Duodenal mucosa (tissue), 2 donors: ENCODE measurements around the gene TMTC2.

Source experiments
- H3K27ac ChIP-seq: one replicate; pipeline ENCODE4 v1.7.0; 2013; ENCODE audit warnings: low read depth, low read length
- H3K27me3 ChIP-seq, 2 donors: one replicate each; pipeline ENCODE4 v1.7.0; 2013; ENCODE audit warnings: low read length in 2 of 2, control low read depth in 1 of 2; ENCODE audit not compliant: insufficient read depth in 2 of 2, control insufficient read depth in 1 of 2
- H3K36me3 ChIP-seq, 2 donors: one replicate each; pipeline ENCODE4 v1.7.0; 2013; ENCODE audit warnings: low read length in 2 of 2, control low read depth in 1 of 2; ENCODE audit not compliant: insufficient read depth in 2 of 2, control insufficient read depth in 1 of 2
- H3K4me1 ChIP-seq, 2 donors: one replicate each; pipeline ENCODE4 v1.7.0; 2013; ENCODE audit warnings: low read length in 2 of 2, control low read depth in 1 of 2; ENCODE audit not compliant: insufficient read depth in 2 of 2, control insufficient read depth in 1 of 2
- H3K4me3 ChIP-seq, 2 donors: one replicate each; pipeline ENCODE4 v1.7.0; 2013; ENCODE audit warnings: low read length in 2 of 2, low read depth in 1 of 2
- H3K9ac ChIP-seq, 2 donors: one replicate each; pipeline ENCODE4 v1.7.0; 2013; ENCODE audit warnings: low read length in 2 of 2, low read depth in 1 of 2
- H3K9me3 ChIP-seq, 2 donors: one replicate each; pipeline ENCODE4 v1.7.0; 2013; ENCODE audit warnings: low read length in 2 of 2, control low read depth in 1 of 2; ENCODE audit not compliant: control insufficient read depth in 1 of 2

The TMTC2 gene

DNA sequence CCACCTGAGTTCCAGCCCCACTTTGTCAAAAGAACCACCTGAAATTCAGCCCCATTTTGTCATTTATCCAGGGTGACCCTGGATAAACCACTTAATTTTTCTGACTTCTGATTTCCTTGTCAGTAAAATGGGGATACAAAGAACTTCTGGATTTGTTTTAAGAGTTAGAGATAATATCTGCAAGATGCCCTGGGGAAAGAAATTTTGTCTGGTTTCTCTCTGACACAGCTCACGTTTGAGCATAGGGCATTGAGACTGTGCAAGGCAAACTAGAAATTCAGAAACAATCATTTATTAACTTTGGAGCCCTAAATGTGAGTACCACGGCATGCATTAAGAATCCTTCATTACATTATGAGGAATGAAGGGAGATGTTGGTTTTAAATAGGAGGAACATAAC, 37.2 kb downstream of the TMTC2 start:
- no peaks in the 10 kb centered on the region for H3K27me3 ChIP-seq
- H3K27ac ChIP-seq = no peak overlapping the region
- no peaks in the 10 kb centered on the region for H3K9me3 ChIP-seq
- H3K4me3 ChIP-seq = no peak overlapping the region
- no peaks in the 10 kb centered on the region for H3K36me3 ChIP-seq
- H3K9ac ChIP-seq = no peak overlapping the region
- no peaks in the 10 kb centered on the region for H3K4me1 ChIP-seq

DNA sequence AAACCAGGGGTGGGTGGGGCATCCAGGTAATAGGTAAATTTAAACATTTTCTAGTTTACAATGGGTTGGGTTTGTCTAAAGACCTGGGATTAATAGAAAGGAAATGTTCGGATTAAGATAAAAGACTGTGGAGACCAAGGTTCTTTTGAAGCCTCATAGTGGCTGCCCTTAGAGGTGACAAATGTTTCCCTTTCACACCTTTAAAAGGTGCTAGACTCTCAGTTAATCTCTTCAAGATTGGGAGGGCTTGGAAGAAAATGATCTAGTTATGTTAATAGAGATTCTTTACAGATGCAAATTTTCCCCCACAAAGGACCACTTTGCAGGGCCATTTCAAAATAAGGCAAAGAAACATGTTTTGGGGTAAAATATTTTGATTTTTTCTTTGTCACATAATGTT, 39.0 kb downstream of the TMTC2 start:
- no peak overlapping the region for H3K4me3 ChIP-seq
- no peak overlapping the region for H3K9ac ChIP-seq
- no peaks in the 10 kb centered on the region for H3K27me3 ChIP-seq
- H3K9me3 ChIP-seq = no peaks in the 10 kb centered on the region
- no peaks in the 10 kb centered on the region for H3K4me1 ChIP-seq
- no peaks in the 10 kb centered on the region for H3K36me3 ChIP-seq
- no peak overlapping the region for H3K27ac ChIP-seq

DNA sequence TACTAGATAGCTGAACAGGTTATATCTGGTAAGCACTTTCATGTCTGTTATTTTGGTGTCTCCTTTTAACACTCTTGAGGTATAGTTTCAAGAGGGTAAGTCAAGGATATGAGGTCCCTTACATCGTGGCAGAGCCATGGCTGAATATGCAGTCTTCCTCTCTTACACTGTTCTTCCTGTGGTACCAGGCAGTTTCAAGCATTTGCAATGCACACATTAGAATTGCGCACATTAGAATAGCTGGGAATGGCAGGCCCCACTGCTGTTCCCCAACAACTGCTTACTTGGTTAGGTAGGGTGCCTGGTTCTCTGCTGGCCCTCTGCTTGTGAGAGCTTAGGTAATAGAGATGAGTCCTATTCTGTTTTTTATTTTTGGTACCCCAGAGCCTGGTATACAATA, 41.2 kb downstream of the TMTC2 start:
- Histone ChIP-seq H3K27me3 (no peaks in the 10 kb centered on the region), H3K9me3 (no peaks in the 10 kb centered on the region), H3K36me3 (no peaks in the 10 kb centered on the region), H3K4me1 (no peaks in the 10 kb centered on the region), H3K9ac (no peak overlapping the region), H3K27ac (no peak overlapping the region), H3K4me3 (no peak overlapping the region)

DNA sequence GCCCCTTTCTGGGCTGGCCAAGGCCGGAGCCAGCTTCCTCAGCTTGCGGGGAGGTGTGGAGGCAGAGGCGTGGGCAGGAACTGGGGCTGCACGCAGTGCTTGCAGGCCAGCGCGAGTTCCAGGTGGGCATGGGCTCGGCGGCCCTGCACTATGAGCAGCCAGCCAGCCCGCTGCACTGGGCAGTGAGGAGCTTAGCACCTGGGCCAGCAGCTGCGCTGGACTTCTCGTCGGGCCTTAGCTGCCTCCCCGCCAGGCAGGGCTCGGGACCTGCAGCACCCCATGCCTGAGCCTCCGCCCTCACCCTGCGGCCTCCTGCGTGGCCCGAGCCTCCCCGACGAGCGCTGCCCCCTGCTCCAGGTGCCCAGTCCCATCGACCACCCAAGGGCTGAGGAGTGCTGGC, 42.0 kb downstream of the TMTC2 start:
- Histone ChIP-seq H3K27ac (no peak overlapping the region), H3K9ac (no peak overlapping the region), H3K4me3 (no peak overlapping the region), H3K9me3 (no peaks in the 10 kb centered on the region), H3K27me3 (no peaks in the 10 kb centered on the region), H3K36me3 (no peaks in the 10 kb centered on the region), H3K4me1 (no peaks in the 10 kb centered on the region)

DNA sequence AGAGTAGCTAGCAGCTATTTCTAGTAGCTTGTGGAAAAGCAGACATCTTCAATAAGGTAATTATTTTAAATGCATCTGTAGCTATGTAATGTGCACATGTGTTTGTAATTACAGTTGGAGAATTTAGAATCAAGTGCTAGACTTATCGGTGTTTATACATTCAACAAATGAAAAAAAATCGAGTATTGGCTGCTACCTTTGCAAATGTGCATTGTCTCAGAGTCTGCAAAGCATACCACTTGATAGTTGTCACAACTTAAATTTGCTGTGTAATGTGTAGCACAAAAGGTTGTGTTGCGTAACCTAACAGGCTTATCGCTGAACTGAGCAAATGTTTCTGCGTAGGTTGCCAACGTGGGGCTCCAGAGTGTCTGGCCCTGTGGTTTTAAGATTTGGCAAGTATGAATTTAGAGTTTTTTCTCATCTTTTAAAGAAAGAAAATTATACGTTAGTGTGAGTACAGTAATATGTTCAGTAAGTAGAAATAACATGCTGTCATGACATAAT, 44.3 kb downstream of the TMTC2 start:
- Histone ChIP-seq H3K9me3 (no peaks in the 10 kb centered on the region), H3K36me3 (no peaks in the 10 kb centered on the region), H3K4me1 (no peaks in the 10 kb centered on the region), H3K27ac (no peak overlapping the region), H3K27me3 (no peaks in the 10 kb centered on the region), H3K4me3 (no peak overlapping the region), H3K9ac (no peak overlapping the region)

DNA sequence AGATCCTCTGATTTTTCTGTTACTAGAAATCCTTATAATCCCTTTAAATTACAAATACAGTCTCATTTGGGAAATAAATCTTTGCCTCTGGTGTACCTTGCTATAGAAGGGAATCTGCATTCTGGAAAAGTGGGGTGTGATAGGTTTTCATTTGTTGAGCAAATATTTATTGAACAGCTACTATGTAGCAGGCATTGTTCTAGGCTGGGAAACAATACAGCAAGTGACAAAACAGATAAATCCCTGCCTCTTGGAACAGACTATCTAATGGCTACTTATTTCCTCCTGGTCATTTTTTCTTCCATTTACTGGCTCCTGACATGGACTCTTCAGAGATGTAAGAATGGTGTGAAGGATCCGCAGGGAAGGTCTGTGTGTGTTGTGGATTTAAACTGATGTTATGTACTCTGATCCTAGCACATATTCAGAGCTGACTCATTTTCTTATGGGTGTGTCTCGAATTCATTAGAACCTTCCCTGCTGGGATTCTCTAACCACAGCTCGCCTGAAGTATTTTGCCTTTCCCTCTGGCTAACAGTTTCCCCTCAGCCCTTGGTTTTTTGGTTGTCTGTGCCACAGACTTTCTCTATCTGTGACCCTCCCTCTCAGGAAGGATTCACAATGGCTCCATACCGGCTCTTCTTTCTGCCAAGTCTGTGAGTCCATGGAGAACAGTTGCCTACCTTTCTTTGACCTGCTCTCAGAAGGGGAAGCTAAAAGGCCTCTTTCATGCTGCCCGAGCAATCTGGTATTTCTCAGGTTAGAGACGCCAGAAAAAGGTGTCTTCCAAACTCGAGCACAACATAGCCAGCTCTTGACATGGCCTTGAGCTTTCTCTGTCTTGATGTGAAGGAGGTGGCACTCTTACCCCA, 53.7 kb downstream of the TMTC2 start:
- no peak overlapping the region for H3K4me3 ChIP-seq
- H3K9me3 ChIP-seq = no peaks in the 10 kb centered on the region

DNA sequence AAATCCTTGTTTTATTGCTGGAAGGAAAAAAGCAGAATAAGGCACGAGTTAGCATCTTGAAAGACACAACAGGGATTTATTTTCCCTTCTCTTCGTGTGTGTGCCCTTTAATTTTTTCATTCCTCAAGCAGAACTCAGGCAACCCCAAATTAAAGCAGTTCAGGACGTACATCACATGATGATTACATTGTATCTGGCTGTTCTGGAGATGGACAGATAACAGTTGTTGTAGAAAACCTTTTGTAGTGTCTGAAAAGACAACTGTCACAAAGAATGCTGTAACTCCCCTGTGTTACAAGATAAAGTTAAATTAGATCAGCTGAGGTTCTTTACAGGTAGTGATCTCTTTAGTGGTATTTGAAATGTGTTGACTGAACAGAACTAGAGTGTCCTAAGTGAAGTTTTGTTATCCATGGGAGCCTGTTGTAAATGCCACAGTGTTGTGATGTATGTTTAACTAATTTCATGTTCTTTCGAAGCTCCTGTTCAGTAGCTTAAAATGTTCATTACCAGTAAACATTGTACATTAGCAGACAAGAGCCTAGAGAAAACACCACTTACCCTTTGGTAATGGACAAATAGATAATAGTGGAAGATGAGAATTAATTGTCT, 58.5 kb downstream of the TMTC2 start:
- Histone ChIP-seq H3K9ac (no peak overlapping the region), H3K27ac (no peak overlapping the region), H3K4me1 (no peaks in the 10 kb centered on the region)

More for the DNA sequence above, 53.7 kb downstream of the TMTC2 start:
- Histone ChIP-seq H3K4me1 (no peaks in the 10 kb centered on the region), H3K27me3 (no peaks in the 10 kb centered on the region), H3K9ac (no peak overlapping the region), H3K27ac (no peak overlapping the region), H3K36me3 (no peaks in the 10 kb centered on the region)

DNA sequence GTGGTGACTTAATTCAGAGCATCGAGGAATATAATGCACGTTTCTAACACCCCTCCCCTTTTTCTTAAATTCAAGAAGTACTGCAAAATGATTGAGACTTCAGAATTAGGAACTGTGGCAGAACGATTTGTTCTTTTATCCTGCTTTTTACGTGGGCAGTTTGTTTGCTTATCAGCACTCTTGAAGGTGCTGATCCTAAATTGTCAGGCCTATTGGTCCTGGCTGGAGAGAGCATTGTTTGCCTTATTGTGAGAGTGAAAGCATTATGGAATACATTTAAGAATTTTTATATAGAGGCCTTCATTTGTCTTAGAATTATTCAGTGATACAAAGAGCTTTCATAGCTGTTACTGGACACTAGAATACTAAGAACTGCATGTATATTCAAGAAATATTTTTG, 59.1 kb downstream of the TMTC2 start:
- no peak overlapping the region for H3K9ac ChIP-seq
- H3K4me3 ChIP-seq = no peak overlapping the region
- no peaks in the 10 kb centered on the region for H3K27me3 ChIP-seq
- no peak overlapping the region for H3K27ac ChIP-seq
- no peaks in the 10 kb centered on the region for H3K4me1 ChIP-seq
- H3K9me3 ChIP-seq = no peaks in the 10 kb centered on the region
- H3K36me3 ChIP-seq = no peaks in the 10 kb centered on the region

More for the DNA sequence above, 58.5 kb downstream of the TMTC2 start:
- Histone ChIP-seq H3K27me3 (no peaks in the 10 kb centered on the region), H3K9me3 (no peaks in the 10 kb centered on the region), H3K4me3 (no peak overlapping the region), H3K36me3 (no peaks in the 10 kb centered on the region)

DNA sequence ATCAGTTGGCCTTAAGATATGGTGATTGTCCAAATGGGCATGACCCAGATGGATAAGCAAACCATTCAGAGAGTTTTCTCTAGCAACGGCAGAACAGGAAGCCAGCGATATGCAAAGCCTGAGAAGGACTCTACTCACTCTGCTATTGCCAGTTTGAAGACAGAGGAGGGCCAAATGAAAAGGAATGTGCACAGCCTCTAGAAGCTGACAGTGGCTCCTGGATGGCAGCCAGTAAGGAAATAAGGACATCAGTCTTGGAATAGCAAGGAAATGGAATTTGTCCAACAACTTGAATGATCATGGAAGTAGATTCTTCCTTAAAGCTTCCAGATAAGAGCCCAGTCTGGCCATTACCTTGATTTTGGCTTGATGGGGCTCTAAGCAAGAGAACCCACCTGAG, 60.0 kb downstream of the TMTC2 start:
- no peaks in the 10 kb centered on the region for H3K9me3 ChIP-seq
- no peaks in the 10 kb centered on the region for H3K4me1 ChIP-seq
- H3K27me3 ChIP-seq = no peaks in the 10 kb centered on the region
- no peak overlapping the region for H3K9ac ChIP-seq
- no peaks in the 10 kb centered on the region for H3K36me3 ChIP-seq
- H3K27ac ChIP-seq = no peak overlapping the region
- H3K4me3 ChIP-seq = no peak overlapping the region

DNA sequence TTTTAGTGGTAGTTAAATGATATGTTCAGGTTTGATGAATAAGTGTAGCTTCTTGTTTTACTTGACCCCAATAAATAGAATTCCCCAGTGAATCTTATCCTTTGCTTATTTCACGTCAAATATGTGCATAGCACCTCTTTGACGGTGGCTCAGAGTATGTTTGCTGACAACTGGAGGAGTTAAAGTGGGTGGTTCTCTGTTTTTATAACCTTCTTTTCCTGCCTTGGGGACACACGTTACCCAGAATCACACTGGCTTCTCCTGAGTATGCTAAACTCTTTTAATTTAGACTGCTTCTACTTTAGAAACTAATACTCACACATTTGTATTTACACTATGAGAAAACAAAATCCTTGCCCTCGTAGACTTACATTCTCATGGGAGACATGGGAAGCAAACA, 62.3 kb downstream of the TMTC2 start:
- no peak overlapping the region for H3K27ac ChIP-seq

More for the DNA sequence above, 62.3 kb downstream of the TMTC2 start:
- no peaks in the 10 kb centered on the region for H3K4me1 ChIP-seq
- H3K9me3 ChIP-seq = no peaks in the 10 kb centered on the region
- H3K27me3 ChIP-seq = no peaks in the 10 kb centered on the region
- no peak overlapping the region for H3K9ac ChIP-seq
- H3K4me3 ChIP-seq = no peak overlapping the region
- H3K36me3 ChIP-seq = no peaks in the 10 kb centered on the region
